K562 (cell line): ENCODE results near the gene ARL8A. TPM values are rescaled to one million over a fixed set of nuclear protein-coding genes. Genes with fewer than 3 reads are reported as not detected.
A peak's percentile ranks its signal among the peaks of the same experiment; 100 is the strongest.

ENCODE experiments used
- ARNT ChIP-seq, 2 experiments: fragments of 450-650 bp; IDR thresholded peaks; 2 replicates each; pipeline ENCODE4 v1.6.1; 2016; ENCODE audit warnings: mild to moderate bottlenecking in 1 of 2
- BHLHE40 ChIP-seq: IDR thresholded peaks from 2 replicates; pipeline ENCODE4 v1.6.1; 2011; ENCODE audit warnings: low read length, improper control_type of control experiment
- EP300 ChIP-seq: IDR thresholded peaks from 2 replicates; pipeline ENCODE4 v1.6.1; 2012; ENCODE audit warnings: low read length, improper control_type of control experiment
- MTA2 ChIP-seq: fragments of 450-650 bp; IDR thresholded peaks from 2 replicates; pipeline ENCODE4 v1.6.1; 2016; ENCODE audit warnings: low read depth
- NCOA2 ChIP-seq, 2 experiments: fragments of 450-650 bp; IDR thresholded peaks; 2 replicates each; pipeline ENCODE4 v1.6.1; 2018; ENCODE audit warnings: mild to moderate bottlenecking in 2 of 2, moderate library complexity in 1 of 2; ENCODE audit not compliant: partially characterized antibody in 2 of 2
- PCBP1 ChIP-seq: fragments of 200-400 bp; formaldehyde crosslinking; IDR thresholded peaks from 2 replicates; pipeline ENCODE4 v1.6.1; 2018; ENCODE audit warnings: mild to moderate bottlenecking, low read depth, low read length; ENCODE audit not compliant: poor library complexity, severe bottlenecking
- POLR2AphosphoS5 ChIP-seq: IDR thresholded peaks from 2 replicates; pipeline ENCODE4 v1.6.1; 2011; ENCODE audit warnings: mild to moderate bottlenecking, low read depth, low read length, moderate library complexity; ENCODE audit not compliant: control insufficient read depth, insufficient read depth
- POLR3A ChIP-seq: IDR thresholded peaks from 2 replicates; pipeline ENCODE4 v1.6.1; 2011; ENCODE audit warnings: borderline replicate concordance, mild to moderate bottlenecking, moderate library complexity; ENCODE audit not compliant: insufficient read length, insufficient read depth; ENCODE audit errors: extremely low read depth
- RAD21 ChIP-seq, 2 experiments: fragments of 250-450 bp in 1 of 2; fragments of 450-650 bp in 1 of 2; sonication (Bioruptor Pico) in 1 of 2; formaldehyde crosslinking in 1 of 2; IDR thresholded peaks in 1 of 2; conservative IDR thresholded peaks in 1 of 2; 2 replicates each; pipeline versions ENCODE4 v1.4.0 to v1.8.0; 2020 to 2022; ENCODE audit warnings: mild to moderate bottlenecking in 2 of 2, moderate library complexity in 1 of 2
- SMARCA5 ChIP-seq: fragments of 450-650 bp; IDR thresholded peaks from 2 replicates; pipeline ENCODE4 v1.6.1; 2016
- SMARCB1 ChIP-seq: IDR thresholded peaks from 2 replicates; pipeline ENCODE4 v1.6.1; 2011; ENCODE audit warnings: improper control_type of control experiment, low read depth; ENCODE audit not compliant: insufficient read length
- SREBF1 ChIP-seq: fragments of 150-350 bp; IDR thresholded peaks from 2 replicates; pipeline ENCODE4 v1.6.1; 2014; ENCODE audit warnings: antibody characterized with exemption, low read depth, low read length, borderline replicate concordance
- STAT5B ChIP-seq: fragments of 250-450 bp; sonication (Bioruptor Pico); IDR thresholded peaks from 2 replicates; pipeline ENCODE4 v1.8.0; 2021; ENCODE audit warnings: mild to moderate bottlenecking, inconsistent platforms
- YBX1 ChIP-seq: fragments of 450-650 bp; IDR thresholded peaks from 2 replicates; pipeline ENCODE4 v1.7.1; 2016; ENCODE audit warnings: mild to moderate bottlenecking
- ZNF512 ChIP-seq: IDR thresholded peaks from 2 replicates; pipeline ENCODE4 v1.6.1; 2016; ENCODE audit warnings: missing genetic modification characterization, missing compliant biosample characterization
- ZSCAN29 ChIP-seq: fragments of 450-650 bp; IDR thresholded peaks from 2 replicates; pipeline ENCODE4 v1.6.1; 2017
- polyA plus RNA-seq, 8 experiments: library from polyadenylated mRNA; depleted of rRNA in 4 of 8; stranded (reverse) in 5 of 8; unstranded in 3 of 8; fragments of >200 nt; fragmentation: Nextera tagmentation in 2 of 8; fragmentation: Illumina TruSeq in 1 of 8; extraction: Ambion mirVana in 2 of 8; extraction: Trizol in 1 of 8; gene quantifications; 2 replicates each; pipeline versions ENCODE4 v1.2.1 to v1.2.3, GENCODE V29; 2011 to 2014; ENCODE audit warnings: inconsistent platforms in 1 of 8, missing spikeins in 1 of 8
- total RNA-seq, 7 experiments: library from RNA; depleted of rRNA in 6 of 7; stranded (reverse); fragments of >200 nt in 6 of 7; fragmentation: Illumina TruSeq in 2 of 7; extraction: Trizol in 2 of 7; gene quantifications; 2 replicates each; pipeline versions ENCODE4 v1.2.1 to v1.2.3, GENCODE V29; 2011 to 2021; ENCODE audit warnings: low replicate concordance in 1 of 7
- TF ChIP-seq, protein P1 (sequence below): fragments of 450-650 bp; IDR thresholded peaks from 2 replicates; pipeline ENCODE4 v1.6.1; 2016; ENCODE audit warnings: low read depth
- TF ChIP-seq, protein P2 (sequence below): fragments of 200-800 bp; sonication (Bioruptor generic); IDR thresholded peaks from 2 replicates; pipeline ENCODE4 v1.6.1; 2017; ENCODE audit warnings: missing genetic modification characterization, missing compliant biosample characterization

The ARL8A gene
- total and polyA plus RNA-seq, 9 of the 15 experiments (the other 6 are each of a cell fraction or from before 2014, with no cell fraction given) = 0.17 to 27.3 (median 15.6) TPM

- TF ChIP-seq SMARCA5 (no peak), NCOA2 (IDR thresholded peaks at IDR 0.05; ENCODE audit: partially characterized antibody in 2 of 2) (no peak), ARNT (IDR thresholded peaks at IDR 0.05) (no peak), MTA2 (peak; percentile 33; the same call in 1 of the 2 replicates), ZSCAN29 (no peak), BHLHE40 (0 out of 2 replicates have a peak, but pooled peaks have one; percentile 48), YBX1 (no peak), ZNF512 (tag) (no peak), POLR2AphosphoS5 (peak; percentile 39; the same call in 1 of the 2 replicates), STAT5B (CRISPR knock-in tag) (no peak), POLR3A (no peak), PCBP1 (no peak), EP300 (no peak), SREBF1 (no peak), RAD21 (CRISPR knock-in tag; conservative IDR thresholded peaks at IDR 0.05 in 1 of 2, IDR thresholded peaks at IDR 0.05 in 1 of 2) (peak in 1 of 2 experiments; percentile 25; a peak in 1 of 4 replicates), SMARCB1 (no peak)
- TF ChIP-seq, protein P1, sequence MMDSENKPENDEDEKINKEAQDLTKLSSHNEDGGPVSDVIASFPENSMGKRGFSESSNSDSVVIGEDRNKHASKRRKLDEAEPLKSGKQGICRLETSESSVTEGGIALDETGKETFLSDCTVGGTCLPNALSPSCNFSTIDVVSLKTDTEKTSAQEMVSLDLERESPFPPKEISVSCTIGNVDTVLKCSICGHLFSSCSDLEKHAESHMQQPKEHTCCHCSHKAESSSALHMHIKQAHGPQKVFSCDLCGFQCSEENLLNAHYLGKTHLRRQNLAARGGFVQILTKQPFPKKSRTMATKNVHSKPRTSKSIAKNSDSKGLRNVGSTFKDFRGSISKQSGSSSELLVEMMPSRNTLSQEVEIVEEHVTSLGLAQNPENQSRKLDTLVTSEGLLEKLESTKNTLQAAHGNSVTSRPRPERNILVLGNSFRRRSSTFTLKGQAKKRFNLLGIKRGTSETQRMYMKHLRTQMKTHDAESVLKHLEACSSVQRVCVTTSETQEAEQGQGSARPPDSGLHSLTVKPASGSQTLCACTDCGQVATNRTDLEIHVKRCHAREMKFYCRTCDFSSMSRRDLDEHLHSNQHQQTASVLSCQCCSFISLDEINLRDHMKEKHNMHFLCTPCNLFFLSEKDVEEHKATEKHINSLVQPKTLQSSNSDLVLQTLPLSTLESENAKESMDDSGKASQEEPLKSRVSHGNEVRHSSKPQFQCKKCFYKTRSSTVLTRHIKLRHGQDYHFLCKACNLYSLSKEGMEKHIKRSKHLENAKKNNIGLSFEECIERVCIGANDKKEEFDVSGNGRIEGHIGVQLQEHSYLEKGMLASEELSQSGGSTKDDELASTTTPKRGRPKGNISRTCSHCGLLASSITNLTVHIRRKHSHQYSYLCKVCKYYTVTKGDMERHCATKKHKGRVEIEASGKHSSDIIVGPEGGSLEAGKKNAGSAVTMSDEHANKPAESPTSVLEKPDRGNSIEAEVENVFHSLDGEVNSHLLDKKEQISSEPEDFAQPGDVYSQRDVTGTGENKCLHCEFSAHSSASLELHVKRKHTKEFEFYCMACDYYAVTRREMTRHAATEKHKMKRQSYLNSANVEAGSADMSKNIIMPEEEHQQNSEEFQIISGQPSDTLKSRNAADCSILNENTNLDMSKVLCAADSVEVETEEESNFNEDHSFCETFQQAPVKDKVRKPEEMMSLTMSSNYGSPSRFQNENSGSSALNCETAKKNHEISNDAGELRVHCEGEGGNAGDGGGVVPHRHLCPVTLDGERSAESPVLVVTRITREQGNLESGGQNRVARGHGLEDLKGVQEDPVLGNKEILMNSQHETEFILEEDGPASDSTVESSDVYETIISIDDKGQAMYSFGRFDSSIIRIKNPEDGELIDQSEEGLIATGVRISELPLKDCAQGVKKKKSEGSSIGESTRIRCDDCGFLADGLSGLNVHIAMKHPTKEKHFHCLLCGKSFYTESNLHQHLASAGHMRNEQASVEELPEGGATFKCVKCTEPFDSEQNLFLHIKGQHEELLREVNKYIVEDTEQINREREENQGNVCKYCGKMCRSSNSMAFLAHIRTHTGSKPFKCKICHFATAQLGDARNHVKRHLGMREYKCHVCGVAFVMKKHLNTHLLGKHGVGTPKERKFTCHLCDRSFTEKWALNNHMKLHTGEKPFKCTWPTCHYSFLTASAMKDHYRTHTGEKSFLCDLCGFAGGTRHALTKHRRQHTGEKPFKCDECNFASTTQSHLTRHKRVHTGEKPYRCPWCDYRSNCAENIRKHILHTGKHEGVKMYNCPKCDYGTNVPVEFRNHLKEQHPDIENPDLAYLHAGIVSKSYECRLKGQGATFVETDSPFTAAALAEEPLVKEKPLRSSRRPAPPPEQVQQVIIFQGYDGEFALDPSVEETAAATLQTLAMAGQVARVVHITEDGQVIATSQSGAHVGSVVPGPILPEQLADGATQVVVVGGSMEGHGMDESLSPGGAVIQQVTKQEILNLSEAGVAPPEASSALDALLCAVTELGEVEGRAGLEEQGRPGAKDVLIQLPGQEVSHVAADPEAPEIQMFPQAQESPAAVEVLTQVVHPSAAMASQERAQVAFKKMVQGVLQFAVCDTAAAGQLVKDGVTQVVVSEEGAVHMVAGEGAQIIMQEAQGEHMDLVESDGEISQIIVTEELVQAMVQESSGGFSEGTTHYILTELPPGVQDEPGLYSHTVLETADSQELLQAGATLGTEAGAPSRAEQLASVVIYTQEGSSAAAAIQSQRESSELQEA = no peak
- TF ChIP-seq, protein P2, sequence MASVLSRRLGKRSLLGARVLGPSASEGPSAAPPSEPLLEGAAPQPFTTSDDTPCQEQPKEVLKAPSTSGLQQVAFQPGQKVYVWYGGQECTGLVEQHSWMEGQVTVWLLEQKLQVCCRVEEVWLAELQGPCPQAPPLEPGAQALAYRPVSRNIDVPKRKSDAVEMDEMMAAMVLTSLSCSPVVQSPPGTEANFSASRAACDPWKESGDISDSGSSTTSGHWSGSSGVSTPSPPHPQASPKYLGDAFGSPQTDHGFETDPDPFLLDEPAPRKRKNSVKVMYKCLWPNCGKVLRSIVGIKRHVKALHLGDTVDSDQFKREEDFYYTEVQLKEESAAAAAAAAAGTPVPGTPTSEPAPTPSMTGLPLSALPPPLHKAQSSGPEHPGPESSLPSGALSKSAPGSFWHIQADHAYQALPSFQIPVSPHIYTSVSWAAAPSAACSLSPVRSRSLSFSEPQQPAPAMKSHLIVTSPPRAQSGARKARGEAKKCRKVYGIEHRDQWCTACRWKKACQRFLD = no peak
Observed at GRCh38 chr1:202160377-202160940, 15.9 kb upstream of the ARL8A start, which contains the start of gene PTPN7 (continued).
